Liver (tissue), 9 donors: ENCODE results near the gene MXD4. TPM values are rescaled to one million over a fixed set of nuclear protein-coding genes. Genes with fewer than 3 reads are reported as not detected.

Experiments used
- DNase-seq: peaks from one replicate; pipeline ENCODE4 v3.0.0-alpha.2; 2017; ENCODE audit warnings: low spot score
- H3K27ac ChIP-seq, 2 donors: one replicate each; pipeline ENCODE4 v1.7.0; 2013; ENCODE audit warnings: inconsistent platforms in 2 of 2, low read length in 2 of 2, control low read depth in 1 of 2, low read depth in 1 of 2, mild to moderate bottlenecking in 1 of 2
- H3K27me3 ChIP-seq, 4 donors: one replicate each; pipeline versions ENCODE4 v1.6.1 to v1.7.0; 2013; ENCODE audit warnings: low read length in 3 of 4, inconsistent platforms in 1 of 4, mild to moderate bottlenecking in 1 of 4, moderate library complexity in 1 of 4; ENCODE audit not compliant: control insufficient read depth in 4 of 4, insufficient read depth in 4 of 4
- H3K36me3 ChIP-seq, 4 donors: one replicate each; pipeline versions ENCODE4 v1.6.1 to v1.7.0; 2013; ENCODE audit warnings: low read length in 3 of 4, mild to moderate bottlenecking in 3 of 4, low read depth in 1 of 4, moderate library complexity in 1 of 4; ENCODE audit not compliant: control insufficient read depth in 4 of 4, insufficient read depth in 3 of 4
- H3K4me1 ChIP-seq, 4 donors: one replicate each; pipeline versions ENCODE4 v1.6.1 to v1.7.0; 2013; ENCODE audit warnings: low read length in 3 of 4, mild to moderate bottlenecking in 3 of 4, moderate library complexity in 1 of 4; ENCODE audit not compliant: control insufficient read depth in 4 of 4, insufficient read depth in 4 of 4
- H3K4me3 ChIP-seq, 3 donors: one replicate each; pipeline versions ENCODE4 v1.6.1 to v1.7.0; 2013; ENCODE audit warnings: low read length in 3 of 3, control low read depth in 1 of 3, low read depth in 1 of 3, mild to moderate bottlenecking in 1 of 3
- H3K9ac ChIP-seq, 2 donors: one replicate each; pipeline ENCODE4 v1.7.0; 2013; ENCODE audit warnings: low read length in 2 of 2, mild to moderate bottlenecking in 2 of 2, moderate library complexity in 2 of 2, control low read depth in 1 of 2, low read depth in 1 of 2
- H3K9me3 ChIP-seq, 4 donors: one replicate each; pipeline versions ENCODE4 v1.6.1 to v1.7.0; 2013; ENCODE audit warnings: low read length in 3 of 4; ENCODE audit not compliant: control insufficient read depth in 4 of 4
- ATF3 ChIP-seq: IDR thresholded peaks from 2 replicates; pipeline ENCODE4 v1.6.1; 2016; ENCODE audit warnings: antibody characterized with exemption
- FOXA1 ChIP-seq: IDR thresholded peaks from 2 replicates; pipeline ENCODE4 v1.6.1; 2016; ENCODE audit warnings: antibody characterized with exemption
- FOXA2 ChIP-seq: IDR thresholded peaks from 2 replicates; pipeline ENCODE4 v1.6.1; 2016; ENCODE audit warnings: antibody characterized with exemption
- GABPA ChIP-seq, 2 donors: IDR thresholded peaks in 1 of 2; conservative IDR thresholded peaks in 1 of 2; 2 replicates each; pipeline ENCODE4 v1.6.1; 2016; ENCODE audit warnings: antibody characterized with exemption in 2 of 2, mild to moderate bottlenecking in 1 of 2, moderate library complexity in 1 of 2
- HNF4A ChIP-seq, 2 donors: conservative IDR thresholded peaks; 2 replicates each; pipeline ENCODE4 v1.6.1; 2016; ENCODE audit warnings: antibody characterized with exemption in 2 of 2, mild to moderate bottlenecking in 2 of 2
- HNF4G ChIP-seq: IDR thresholded peaks from 2 replicates; pipeline ENCODE4 v1.6.1; 2016; ENCODE audit warnings: antibody characterized with exemption
- JUND ChIP-seq, 2 donors: IDR thresholded peaks; 2 replicates each; pipeline ENCODE4 v1.6.1; 2016; ENCODE audit warnings: antibody characterized with exemption in 2 of 2
- NR2F2 ChIP-seq: IDR thresholded peaks from 2 replicates; pipeline ENCODE4 v1.6.1; 2016; ENCODE audit warnings: antibody characterized with exemption
- RAD21 ChIP-seq, 2 donors: IDR thresholded peaks; 2 replicates each; pipeline ENCODE4 v1.6.1; 2016; ENCODE audit warnings: antibody characterized with exemption in 2 of 2, mild to moderate bottlenecking in 2 of 2
- REST ChIP-seq: IDR thresholded peaks from 2 replicates; pipeline ENCODE4 v1.6.1; 2016; ENCODE audit warnings: antibody characterized with exemption, mild to moderate bottlenecking
- RXRA ChIP-seq, 2 donors: IDR thresholded peaks; 2 replicates each; pipeline ENCODE4 v1.6.1; 2017 to 2018; ENCODE audit warnings: antibody characterized with exemption in 2 of 2, mild to moderate bottlenecking in 1 of 2
- SP1 ChIP-seq: IDR thresholded peaks from 2 replicates; pipeline ENCODE4 v1.6.1; 2018; ENCODE audit warnings: antibody characterized with exemption, mild to moderate bottlenecking
- TAF1 ChIP-seq: conservative IDR thresholded peaks from 2 replicates; pipeline ENCODE4 v1.6.1; 2016; ENCODE audit warnings: antibody characterized with exemption, mild to moderate bottlenecking
- YY1 ChIP-seq: IDR thresholded peaks from 2 replicates; pipeline ENCODE4 v1.6.1; 2016; ENCODE audit warnings: antibody characterized with exemption, mild to moderate bottlenecking
- ZBTB33 ChIP-seq: IDR thresholded peaks from 2 replicates; pipeline ENCODE4 v1.6.1; 2016; ENCODE audit warnings: antibody characterized with exemption
- WGBS: extraction: QIAGEN DNeasy Blood & Tissue Kit; methylation state at CpG from one replicate; pipeline ENCODE4 v1.1.7; 2013; 5-methylcytosine and 5-hydroxymethylcytosine counted together
- polyA plus RNA-seq, 2 donors: library from polyadenylated mRNA; stranded (reverse) in 1 of 2; unstranded in 1 of 2; fragments of 200-250 nt in 1 of 2; fragments of >200 nt in 1 of 2; fragmentation: Nextera tagmentation in 1 of 2; extraction: Ambion mirVana in 1 of 2; gene quantifications; one replicate each; pipeline versions ENCODE4 v1.2.1 to v1.2.3, GENCODE V29; 2013 to 2015
- total RNA-seq, 2 donors: library from RNA; depleted of rRNA; stranded (reverse); fragments of >200 nt; gene quantifications; one replicate each; pipeline ENCODE4 v1.2.3, GENCODE V29; 2014
- TF ChIP-seq, protein P1 (sequence below): IDR thresholded peaks from 2 replicates; pipeline ENCODE4 v1.6.1; 2016; ENCODE audit warnings: antibody characterized with exemption
- TF ChIP-seq, protein P2 (sequence below): fragments of 150-350 bp; IDR thresholded peaks from 2 replicates; pipeline ENCODE4 v1.5.1; 2017; ENCODE audit warnings: improper control_type of control experiment, low read depth, low read length; ENCODE audit not compliant: missing input control
- donor health status: healthy.
- donor health status: healthy.
- donor health status: healthy.
- donor health status: healthy.
- donor health status: healthy.

The MXD4 gene
- total and polyA plus RNA-seq, 4 donors, result 6.5 to 19.6 (median 15.9) TPM

DNA sequence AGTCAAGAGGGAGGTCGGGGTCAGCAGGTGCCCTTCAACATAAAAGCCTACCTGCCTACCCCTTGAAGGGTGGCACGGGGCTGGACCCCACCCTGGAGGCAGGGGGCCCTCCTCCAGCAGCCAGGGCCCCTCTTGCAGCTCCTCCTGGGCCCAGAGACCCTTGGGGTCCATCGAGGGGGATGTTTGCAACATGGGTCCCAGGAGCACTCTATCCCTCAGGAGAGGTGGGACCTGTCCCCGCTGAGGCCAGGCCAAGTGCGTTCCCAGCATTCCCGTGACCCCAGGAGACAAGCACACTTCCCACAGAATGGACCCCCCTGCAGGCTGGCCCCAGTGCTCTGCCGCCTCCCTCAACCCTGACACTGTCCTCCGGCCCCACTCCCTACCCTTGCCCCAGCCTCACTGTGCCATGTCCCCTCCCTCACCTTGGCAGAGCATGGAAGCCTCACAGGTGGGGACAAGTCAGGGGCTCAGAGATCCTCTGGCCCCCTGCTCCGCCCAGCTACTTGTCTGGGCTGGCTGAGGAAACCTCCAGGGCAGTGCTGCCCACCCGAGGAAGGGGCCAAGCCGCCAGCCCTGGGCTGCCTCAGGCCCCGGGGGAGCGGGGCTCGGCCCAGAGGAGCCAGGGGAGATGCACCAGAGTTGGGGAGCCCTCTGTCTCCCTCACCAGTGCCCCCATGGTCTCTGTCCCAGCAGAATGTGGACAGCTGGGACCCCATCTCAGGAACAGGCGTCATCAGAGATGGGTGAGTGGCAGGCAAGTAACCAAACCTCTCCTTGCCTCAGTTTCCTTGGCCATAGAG, 2.2 kb downstream of the MXD4 start:
- Histone ChIP-seq H3K36me3 (peaks cover 0 to 8% (median 4%) of the 10 kb centered on the region in 4 donors), H3K9me3 (no peaks in the 10 kb centered on the region), H3K9ac (no peak overlapping the region), H3K27me3 (no peaks in the 10 kb centered on the region), H3K27ac (no peak overlapping the region), H3K4me1 (peaks cover 11 to 48% (median 22%) of the 10 kb centered on the region in 4 donors), H3K4me3 (peak overlapping the region in 1 of 3 donors; percentile 89)
- TF ChIP-seq ATF3 (no peak), RAD21 (IDR thresholded peaks at IDR 0.05) (no peak), FOXA2 (no peak), YY1 (no peak), REST (no peak), GABPA (IDR thresholded peaks at IDR 0.05 in 1 of 2, conservative IDR thresholded peaks at IDR 0.05 in 1 of 2) (no peak), HNF4G (no peak), RXRA (IDR thresholded peaks at IDR 0.05) (no peak), SP1 (no peak), TAF1 (no peak)
- TF ChIP-seq, protein P1, sequence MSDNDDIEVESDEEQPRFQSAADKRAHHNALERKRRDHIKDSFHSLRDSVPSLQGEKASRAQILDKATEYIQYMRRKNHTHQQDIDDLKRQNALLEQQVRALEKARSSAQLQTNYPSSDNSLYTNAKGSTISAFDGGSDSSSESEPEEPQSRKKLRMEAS, result no peak
- WGBS, result 87% methylated on average over 15 of the region's 15 CpGs
- no peak for DNase-seq

- H3K27me3 ChIP-seq, result no peaks in the 10 kb centered on the region
- 77% methylated on average over 13 of the region's 13 CpGs for WGBS
- H3K4me1 ChIP-seq, result peaks cover 11 to 48% (median 22%) of the 10 kb centered on the region in 4 donors
- no peak overlapping the region for H3K27ac ChIP-seq
- no peak overlapping the region for H3K4me3 ChIP-seq
- peaks cover 0 to 13% (median 6%) of the 10 kb centered on the region in 4 donors for H3K36me3 ChIP-seq
- no peaks in the 10 kb centered on the region for H3K9me3 ChIP-seq
- no peak for DNase-seq
- H3K9ac ChIP-seq, result no peak overlapping the region
- TF ChIP-seq, protein P1, result no peak
- no peak for TF ChIP-seq ATF3
- TF ChIP-seq YY1, result no peak
- no peak for TF ChIP-seq TAF1
- no peak for TF ChIP-seq SP1
- TF ChIP-seq FOXA1, result no peak
- TF ChIP-seq NR2F2, result no peak
- no peak for TF ChIP-seq ZBTB33
- no peak for TF ChIP-seq RXRA (IDR thresholded peaks at IDR 0.05)
- no peak for TF ChIP-seq RAD21 (IDR thresholded peaks at IDR 0.05)
- no peak for TF ChIP-seq HNF4A (conservative IDR thresholded peaks at IDR 0.05)
- TF ChIP-seq JUND (IDR thresholded peaks at IDR 0.05), result no peak
- no peak for TF ChIP-seq GABPA (IDR thresholded peaks at IDR 0.05 in 1 of 2, conservative IDR thresholded peaks at IDR 0.05 in 1 of 2)
- TF ChIP-seq FOXA2, result no peak
- TF ChIP-seq REST, result no peak
- TF ChIP-seq, protein P2, sequence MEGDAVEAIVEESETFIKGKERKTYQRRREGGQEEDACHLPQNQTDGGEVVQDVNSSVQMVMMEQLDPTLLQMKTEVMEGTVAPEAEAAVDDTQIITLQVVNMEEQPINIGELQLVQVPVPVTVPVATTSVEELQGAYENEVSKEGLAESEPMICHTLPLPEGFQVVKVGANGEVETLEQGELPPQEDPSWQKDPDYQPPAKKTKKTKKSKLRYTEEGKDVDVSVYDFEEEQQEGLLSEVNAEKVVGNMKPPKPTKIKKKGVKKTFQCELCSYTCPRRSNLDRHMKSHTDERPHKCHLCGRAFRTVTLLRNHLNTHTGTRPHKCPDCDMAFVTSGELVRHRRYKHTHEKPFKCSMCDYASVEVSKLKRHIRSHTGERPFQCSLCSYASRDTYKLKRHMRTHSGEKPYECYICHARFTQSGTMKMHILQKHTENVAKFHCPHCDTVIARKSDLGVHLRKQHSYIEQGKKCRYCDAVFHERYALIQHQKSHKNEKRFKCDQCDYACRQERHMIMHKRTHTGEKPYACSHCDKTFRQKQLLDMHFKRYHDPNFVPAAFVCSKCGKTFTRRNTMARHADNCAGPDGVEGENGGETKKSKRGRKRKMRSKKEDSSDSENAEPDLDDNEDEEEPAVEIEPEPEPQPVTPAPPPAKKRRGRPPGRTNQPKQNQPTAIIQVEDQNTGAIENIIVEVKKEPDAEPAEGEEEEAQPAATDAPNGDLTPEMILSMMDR, result no peak
- TF ChIP-seq HNF4G, result no peak
Measured at GRCh38 chr4:2259036-2259540, 2.8 kb downstream of the MXD4 start.
